K562 (cell line): ENCODE data around the gene OLFML2A. TPM values are rescaled to one million over a fixed set of nuclear protein-coding genes. Genes with fewer than 3 reads are reported as not detected.

Source experiments
- BRCA1 ChIP-seq, 2 experiments: fragments of 450-650 bp in 1 of 2; sonication (generic) in 1 of 2; formaldehyde crosslinking in 1 of 2; IDR thresholded peaks; 2 replicates each; pipeline versions ENCODE4 v1.5.0 to v1.6.1; 2017 to 2020; ENCODE audit warnings: mild to moderate bottlenecking in 1 of 2, missing genetic modification reagents in 1 of 2
- CBX2 ChIP-seq: fragments of 200-600 bp; sonication (generic); IDR thresholded peaks from one replicate; pipeline ENCODE4 v1.6.1; 2012; ENCODE audit warnings: mild to moderate bottlenecking, low read length, inconsistent platforms; ENCODE audit not compliant: insufficient read depth, poor library complexity, severe bottlenecking
- HIVEP1 ChIP-seq: fragments of 250-450 bp; sonication (Bioruptor Pico); IDR thresholded peaks from 2 replicates; pipeline ENCODE4 v1.4.0; 2020; ENCODE audit warnings: mild to moderate bottlenecking
- NFIX ChIP-seq: fragments of 250-450 bp; sonication (Bioruptor Pico); IDR thresholded peaks from 2 replicates; pipeline ENCODE4 v1.4.0; 2020; ENCODE audit warnings: low read depth, mild to moderate bottlenecking, moderate library complexity
- NR2C1 ChIP-seq, 2 experiments: fragments of 450-650 bp; IDR thresholded peaks; 2 replicates each; pipeline ENCODE4 v1.6.1; 2017; ENCODE audit warnings: mild to moderate bottlenecking in 2 of 2, antibody characterized with exemption in 1 of 2, inconsistent platforms in 1 of 2, missing compliant biosample characterization in 1 of 2, missing genetic modification characterization in 1 of 2
- RUNX1 ChIP-seq: sonication (generic); IDR thresholded peaks from 2 replicates; pipeline ENCODE4 v1.6.1; 2016; ENCODE audit warnings: antibody characterized with exemption, low read depth
- SETDB1 ChIP-seq: IDR thresholded peaks from one replicate; pipeline ENCODE4 v1.6.1; 2012; ENCODE audit warnings: low read length, control low read depth, inconsistent platforms
- ZBTB7A ChIP-seq: IDR thresholded peaks from 2 replicates; pipeline ENCODE4 v1.6.1; 2011; ENCODE audit warnings: low read depth, mild to moderate bottlenecking, low read length, moderate library complexity, borderline replicate concordance; ENCODE audit not compliant: control insufficient read depth
- ZNF232 ChIP-seq: sonication (generic); formaldehyde crosslinking; IDR thresholded peaks from 2 replicates; pipeline ENCODE4 v1.8.0; 2022; ENCODE audit warnings: mild to moderate bottlenecking, missing genetic modification reagents
- ZNF668 ChIP-seq: fragments of 250-450 bp; sonication (Bioruptor Pico); IDR thresholded peaks from 2 replicates; pipeline ENCODE4 v1.8.0; 2022; ENCODE audit warnings: mild to moderate bottlenecking, inconsistent platforms
- polyA plus RNA-seq, 8 experiments: library from polyadenylated mRNA; depleted of rRNA in 4 of 8; stranded (reverse) in 5 of 8; unstranded in 3 of 8; fragments of >200 nt; fragmentation: Nextera tagmentation in 2 of 8; fragmentation: Illumina TruSeq in 1 of 8; extraction: Ambion mirVana in 2 of 8; extraction: Trizol in 1 of 8; gene quantifications; 2 replicates each; pipeline versions ENCODE4 v1.2.1 to v1.2.3, GENCODE V29; 2011 to 2014; ENCODE audit warnings: inconsistent platforms in 1 of 8, missing spikeins in 1 of 8
- total RNA-seq, 7 experiments: library from RNA; depleted of rRNA in 6 of 7; stranded (reverse); fragments of >200 nt in 6 of 7; fragmentation: Illumina TruSeq in 2 of 7; extraction: Trizol in 2 of 7; gene quantifications; 2 replicates each; pipeline versions ENCODE4 v1.2.1 to v1.2.3, GENCODE V29; 2011 to 2021; ENCODE audit warnings: low replicate concordance in 1 of 7
- TF ChIP-seq, protein P1 (sequence below): sonication (generic); formaldehyde crosslinking; IDR thresholded peaks from 2 replicates; pipeline ENCODE4 v1.8.1; 2023; ENCODE audit warnings: mild to moderate bottlenecking, missing genetic modification reagents, moderate library complexity
- TF ChIP-seq, protein P2 (sequence below): fragments of 450-650 bp; IDR thresholded peaks from 2 replicates; pipeline ENCODE4 v1.6.1; 2016; ENCODE audit warnings: borderline replicate concordance
- TF ChIP-seq, protein P3 (sequence below), 2 experiments: fragments of 450-650 bp; IDR thresholded peaks; 2 replicates each; pipeline ENCODE4 v1.6.1; 2016; ENCODE audit warnings: mild to moderate bottlenecking in 2 of 2, borderline replicate concordance in 1 of 2, low read depth in 1 of 2, moderate library complexity in 1 of 2

OLFML2A gene
- total and polyA plus RNA-seq, 9 of the 15 experiments (the other 6 are each of a cell fraction or from before 2014, with no cell fraction given), result 0.16 TPM; not detected in 8

DNA sequence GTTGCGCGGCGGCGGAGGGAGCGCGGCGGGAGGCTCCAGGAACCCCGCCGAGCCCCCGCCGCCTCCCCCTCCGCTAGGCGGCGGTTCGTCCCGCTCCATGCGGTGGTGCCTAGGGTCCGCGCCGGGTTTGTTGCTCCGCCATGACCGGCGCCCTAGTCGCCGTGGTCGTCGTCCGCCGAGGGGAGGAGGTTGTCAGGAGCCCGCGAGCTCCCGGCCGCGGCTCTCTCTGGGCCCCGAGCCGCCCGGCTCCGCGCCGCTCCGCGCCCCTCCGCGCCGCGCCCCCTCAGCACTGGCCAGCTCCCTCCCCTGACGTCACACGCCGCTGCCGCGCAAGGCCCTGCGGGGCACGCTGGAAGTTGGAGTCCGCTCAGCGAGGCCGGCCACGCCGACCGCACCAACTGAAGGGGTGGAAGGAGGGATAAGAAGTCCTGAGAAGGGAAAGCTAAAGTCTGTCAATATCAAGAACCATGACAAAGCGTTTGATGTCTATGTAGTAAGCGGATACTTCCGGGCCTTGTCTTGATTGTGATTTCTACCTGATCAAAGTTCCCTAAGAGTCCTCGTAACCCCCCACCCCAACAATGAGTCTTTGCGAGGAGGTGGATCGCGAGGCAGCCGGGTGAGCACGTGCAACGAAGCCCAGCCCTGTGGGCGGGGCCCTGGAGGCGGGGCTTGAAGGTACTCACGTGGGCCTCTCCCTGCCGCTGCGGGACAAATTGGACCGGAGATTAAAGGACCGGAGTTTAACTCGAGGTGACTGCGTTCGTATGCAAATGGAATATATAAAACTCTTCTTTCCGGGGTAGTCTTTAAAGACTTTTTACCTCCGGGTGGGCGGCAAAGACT, 5.7 kb upstream of the OLFML2A start, which contains the start of gene NR6A1 (continued):
- no peak for TF ChIP-seq HIVEP1 (CRISPR knock-in tag)
- no peak for TF ChIP-seq BRCA1 (IDR thresholded peaks at IDR 0.05)
- TF ChIP-seq BRCA1 (CRISPR knock-in tag; IDR thresholded peaks at IDR 0.05), result no peak
- TF ChIP-seq ZNF668 (CRISPR knock-in tag), result no peak
- TF ChIP-seq CBX2, result no peak
- TF ChIP-seq, protein P1, sequence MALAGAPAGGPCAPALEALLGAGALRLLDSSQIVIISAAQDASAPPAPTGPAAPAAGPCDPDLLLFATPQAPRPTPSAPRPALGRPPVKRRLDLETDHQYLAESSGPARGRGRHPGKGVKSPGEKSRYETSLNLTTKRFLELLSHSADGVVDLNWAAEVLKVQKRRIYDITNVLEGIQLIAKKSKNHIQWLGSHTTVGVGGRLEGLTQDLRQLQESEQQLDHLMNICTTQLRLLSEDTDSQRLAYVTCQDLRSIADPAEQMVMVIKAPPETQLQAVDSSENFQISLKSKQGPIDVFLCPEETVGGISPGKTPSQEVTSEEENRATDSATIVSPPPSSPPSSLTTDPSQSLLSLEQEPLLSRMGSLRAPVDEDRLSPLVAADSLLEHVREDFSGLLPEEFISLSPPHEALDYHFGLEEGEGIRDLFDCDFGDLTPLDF (CRISPR knock-in tag), result no peak; the same call in 1 of the 2 replicates
- no peak for TF ChIP-seq NFIX
- no peak for TF ChIP-seq ZNF232 (CRISPR knock-in tag)
- no peak for TF ChIP-seq RUNX1
- TF ChIP-seq, protein P2, sequence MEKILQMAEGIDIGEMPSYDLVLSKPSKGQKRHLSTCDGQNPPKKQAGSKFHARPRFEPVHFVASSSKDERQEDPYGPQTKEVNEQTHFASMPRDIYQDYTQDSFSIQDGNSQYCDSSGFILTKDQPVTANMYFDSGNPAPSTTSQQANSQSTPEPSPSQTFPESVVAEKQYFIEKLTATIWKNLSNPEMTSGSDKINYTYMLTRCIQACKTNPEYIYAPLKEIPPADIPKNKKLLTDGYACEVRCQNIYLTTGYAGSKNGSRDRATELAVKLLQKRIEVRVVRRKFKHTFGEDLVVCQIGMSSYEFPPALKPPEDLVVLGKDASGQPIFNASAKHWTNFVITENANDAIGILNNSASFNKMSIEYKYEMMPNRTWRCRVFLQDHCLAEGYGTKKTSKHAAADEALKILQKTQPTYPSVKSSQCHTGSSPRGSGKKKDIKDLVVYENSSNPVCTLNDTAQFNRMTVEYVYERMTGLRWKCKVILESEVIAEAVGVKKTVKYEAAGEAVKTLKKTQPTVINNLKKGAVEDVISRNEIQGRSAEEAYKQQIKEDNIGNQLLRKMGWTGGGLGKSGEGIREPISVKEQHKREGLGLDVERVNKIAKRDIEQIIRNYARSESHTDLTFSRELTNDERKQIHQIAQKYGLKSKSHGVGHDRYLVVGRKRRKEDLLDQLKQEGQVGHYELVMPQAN, result peak; percentile 92; the same call in 1 of the 2 replicates
- TF ChIP-seq, protein P3, sequence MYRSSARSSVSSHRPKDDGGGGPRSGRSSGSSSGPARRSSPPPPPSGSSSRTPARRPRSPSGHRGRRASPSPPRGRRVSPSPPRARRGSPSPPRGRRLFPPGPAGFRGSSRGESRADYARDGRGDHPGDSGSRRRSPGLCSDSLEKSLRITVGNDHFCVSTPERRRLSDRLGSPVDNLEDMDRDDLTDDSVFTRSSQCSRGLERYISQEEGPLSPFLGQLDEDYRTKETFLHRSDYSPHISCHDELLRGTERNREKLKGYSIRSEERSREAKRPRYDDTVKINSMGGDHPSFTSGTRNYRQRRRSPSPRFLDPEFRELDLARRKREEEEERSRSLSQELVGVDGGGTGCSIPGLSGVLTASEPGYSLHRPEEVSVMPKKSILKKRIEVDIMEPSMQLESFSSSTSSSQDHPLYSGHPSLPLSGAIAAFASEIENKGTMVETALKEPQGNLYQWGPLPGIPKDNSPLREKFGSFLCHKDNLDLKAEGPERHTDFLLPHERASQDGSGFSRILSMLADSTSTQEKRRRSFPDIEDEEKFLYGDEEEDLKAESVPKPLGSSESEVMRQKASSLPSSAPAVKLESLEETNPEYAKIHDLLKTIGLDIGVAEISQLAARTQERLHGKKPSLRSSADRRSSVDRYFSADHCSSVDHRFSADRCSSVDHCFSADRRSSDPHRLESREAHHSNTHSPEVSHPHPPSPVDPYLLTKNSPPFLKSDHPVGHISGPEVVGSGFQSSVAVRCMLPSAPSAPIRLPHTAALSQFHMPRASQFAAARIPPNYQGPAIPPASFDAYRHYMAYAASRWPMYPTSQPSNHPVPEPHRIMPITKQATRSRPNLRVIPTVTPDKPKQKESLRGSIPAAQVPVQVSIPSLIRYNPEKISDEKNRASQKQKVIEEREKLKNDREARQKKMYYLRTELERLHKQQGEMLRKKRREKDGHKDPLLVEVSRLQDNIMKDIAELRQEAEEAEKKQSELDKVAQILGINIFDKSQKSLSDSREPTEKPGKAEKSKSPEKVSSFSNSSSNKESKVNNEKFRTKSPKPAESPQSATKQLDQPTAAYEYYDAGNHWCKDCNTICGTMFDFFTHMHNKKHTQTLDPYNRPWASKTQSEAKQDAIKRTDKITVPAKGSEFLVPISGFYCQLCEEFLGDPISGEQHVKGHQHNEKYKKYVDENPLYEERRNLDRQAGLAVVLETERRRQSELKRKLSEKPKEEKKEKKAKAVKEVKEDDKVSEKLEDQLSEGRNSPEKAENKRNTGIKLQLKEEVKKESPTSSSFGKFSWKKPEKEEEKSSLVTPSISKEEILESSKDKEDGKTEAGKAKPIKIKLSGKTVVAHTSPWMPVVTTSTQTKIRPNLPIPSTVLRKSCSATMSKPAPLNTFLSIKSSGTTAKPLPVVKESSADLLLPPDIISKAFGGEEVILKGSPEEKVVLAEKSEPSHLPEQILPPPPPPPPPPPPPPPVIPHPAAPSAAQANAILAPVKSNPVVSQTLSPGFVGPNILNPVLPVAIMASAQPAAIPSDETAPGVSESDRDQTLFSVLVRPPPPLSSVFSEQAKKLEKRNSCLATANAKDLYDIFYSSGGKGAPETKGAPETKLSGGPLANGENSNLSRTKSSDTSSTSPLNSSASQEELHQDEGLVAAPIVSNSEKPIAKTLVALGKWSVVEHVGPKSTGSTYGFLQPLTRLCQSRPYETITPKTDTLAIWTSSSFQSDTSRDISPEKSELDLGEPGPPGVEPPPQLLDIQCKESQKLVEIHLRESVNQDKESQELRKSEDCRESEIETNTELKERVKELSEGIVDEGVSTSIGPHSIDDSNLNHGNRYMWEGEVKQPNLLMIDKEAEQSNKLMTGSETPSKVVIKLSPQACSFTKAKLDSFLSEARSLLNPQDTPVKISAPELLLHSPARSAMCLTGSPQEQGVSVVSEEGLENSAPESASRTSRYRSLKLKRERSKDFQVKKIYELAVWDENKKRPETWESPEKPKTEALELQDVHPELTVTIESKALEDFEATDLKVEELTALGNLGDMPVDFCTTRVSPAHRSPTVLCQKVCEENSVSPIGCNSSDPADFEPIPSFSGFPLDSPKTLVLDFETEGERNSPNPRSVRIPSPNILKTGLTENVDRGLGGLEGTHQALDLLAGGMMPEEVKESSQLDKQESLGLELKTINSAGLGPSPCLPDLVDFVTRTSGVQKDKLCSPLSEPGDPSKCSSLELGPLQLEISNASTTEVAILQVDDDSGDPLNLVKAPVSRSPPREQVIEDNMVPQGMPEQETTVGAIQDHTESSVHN (IDR thresholded peaks at IDR 0.05; ENCODE audit: borderline replicate concordance in 1 of 2, low read depth in 1 of 2), result no peak
- TF ChIP-seq NR2C1 (IDR thresholded peaks at IDR 0.05), result peak; percentile 59; the same call in 1 of the 2 replicates
- peak; percentile 44 for TF ChIP-seq NR2C1 (tag; IDR thresholded peaks at IDR 0.05)
- no peak for TF ChIP-seq SETDB1
- TF ChIP-seq ZBTB7A, result peak; percentile 98
